ENCODE data around the gene CDK14.

The CDK14 gene

GRCh38 chr7:91098566-91098965 lies 502.4 kb downstream of the CDK14 start:
- DNase-seq (ENCODE audit: low spot score): no peak

DNA sequence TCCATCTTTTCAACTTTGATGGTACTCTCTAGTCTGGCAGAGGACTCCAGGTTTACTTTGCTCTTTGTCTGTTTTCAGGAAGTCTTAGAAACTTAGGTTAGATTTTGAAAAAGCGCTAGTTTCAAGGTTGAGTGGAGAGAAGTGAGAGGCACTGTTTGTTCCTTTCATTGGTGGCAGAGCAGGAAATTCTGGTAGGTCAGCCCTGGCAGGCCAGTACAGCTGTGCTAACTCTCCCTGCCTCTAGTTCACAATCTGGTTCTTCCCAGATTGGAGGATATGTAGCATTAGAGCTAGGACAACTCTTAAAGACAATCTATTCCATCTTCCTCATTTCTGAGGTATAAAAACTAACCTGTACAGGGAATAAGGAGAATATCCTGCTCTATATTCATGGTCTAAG lies 507.2 kb downstream of the CDK14 start:
- no peak for DNase-seq (ENCODE audit: low spot score)

GRCh38 chr7:91107460-91107859 lies 511.3 kb downstream of the CDK14 start:
- DNase-seq (ENCODE audit: low spot score): no peak

DNA sequence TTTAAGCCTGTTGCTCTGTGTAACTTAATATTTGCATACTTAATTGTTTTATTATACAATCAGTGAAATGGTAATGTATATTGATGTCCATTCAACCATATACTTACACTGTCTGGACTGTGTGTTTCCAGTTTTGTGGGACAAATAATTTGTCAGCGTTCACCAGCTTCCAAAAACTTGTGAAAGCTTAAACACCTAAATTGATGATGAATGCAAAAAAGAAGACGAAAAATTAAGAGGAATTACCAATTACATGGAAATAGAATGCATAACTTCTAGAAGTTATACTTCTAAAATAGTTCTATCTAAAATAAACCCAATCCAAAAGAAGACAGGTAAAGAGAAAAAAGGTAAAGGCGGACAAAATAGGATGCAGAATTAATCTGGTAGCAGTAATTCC lies 513.1 kb downstream of the CDK14 start:
- no peak for DNase-seq (ENCODE audit: low spot score)

- no peak for DNase-seq (ENCODE audit: low spot score)
Observed at GRCh38 chr7:91112902-91113341, 516.8 kb downstream of the CDK14 start.

GRCh38 chr7:91114232-91114631 lies 518.1 kb downstream of the CDK14 start:
- no peak for DNase-seq (ENCODE audit: low spot score)

DNA sequence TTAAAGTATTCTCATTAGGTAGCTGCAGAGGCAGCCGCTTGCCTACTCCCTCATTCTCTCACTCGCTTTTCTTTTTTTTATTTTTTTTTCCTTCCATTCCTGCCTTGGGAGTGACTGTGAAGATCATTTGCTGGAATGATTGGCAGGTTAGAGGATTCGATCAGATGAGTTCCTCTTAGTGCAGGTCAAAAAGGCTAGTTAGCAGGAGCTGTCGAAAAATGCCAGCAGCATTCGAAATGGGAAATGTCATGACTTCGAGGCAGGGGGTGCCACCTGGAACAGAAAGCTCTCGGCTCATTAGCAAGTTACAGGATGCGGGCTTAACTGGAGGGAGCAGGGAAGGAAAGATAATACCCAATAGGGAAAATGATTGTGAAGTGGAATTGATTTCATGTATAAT lies 530.6 kb downstream of the CDK14 start:
- DNase-seq (ENCODE audit: low spot score): no peak

GRCh38 chr7:91127325-91127724 lies 531.2 kb downstream of the CDK14 start:
- DNase-seq (ENCODE audit: low spot score): no peak

DNA sequence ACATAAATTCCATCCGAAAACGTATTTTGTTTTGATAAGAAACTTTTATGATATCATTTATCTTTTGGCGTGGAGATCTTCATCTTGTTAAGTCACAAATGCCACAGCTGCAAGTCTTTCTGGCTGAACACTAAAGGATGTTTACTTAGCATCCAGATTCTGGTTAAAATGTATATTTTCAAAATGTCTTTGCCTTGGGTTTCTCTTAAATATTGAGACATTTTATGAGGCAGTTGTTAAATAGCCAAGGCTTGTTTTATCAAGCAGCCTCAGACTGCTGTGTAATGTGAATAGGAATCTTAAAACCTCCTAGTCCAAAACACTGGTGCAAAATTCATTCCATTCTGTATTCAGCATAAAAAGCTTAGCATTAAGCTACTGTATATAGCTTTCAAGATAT lies 531.8 kb downstream of the CDK14 start:
- no peak for DNase-seq (ENCODE audit: low spot score)

GRCh38 chr7:91128683-91129348 lies 532.7 kb downstream of the CDK14 start:
- no peak for DNase-seq (ENCODE audit: low spot score)

DNA sequence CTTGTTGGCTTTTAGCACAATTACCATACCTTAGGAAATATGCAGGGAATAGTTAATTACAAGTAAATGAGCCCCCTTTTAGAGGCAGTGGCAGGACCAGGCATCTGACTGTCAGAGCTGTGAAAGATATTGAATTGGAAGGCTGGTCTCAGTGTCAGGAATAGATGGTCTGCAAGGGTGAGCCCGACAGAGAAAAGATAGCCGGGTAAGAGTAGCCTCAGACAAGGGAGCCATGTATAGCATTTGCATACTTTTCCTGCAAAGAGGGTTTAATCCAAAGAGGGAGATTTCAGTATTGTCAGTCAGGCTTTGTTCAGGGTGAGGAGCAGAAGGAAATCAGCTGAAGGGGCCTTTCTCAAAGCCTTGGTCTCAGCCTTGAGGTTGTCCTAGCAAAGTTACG lies 539.2 kb downstream of the CDK14 start:
- no peak for DNase-seq (ENCODE audit: low spot score)

- DNase-seq (ENCODE audit: low spot score): no peak
Observed at GRCh38 chr7:91135703-91136430, 539.7 kb downstream of the CDK14 start.

DNA sequence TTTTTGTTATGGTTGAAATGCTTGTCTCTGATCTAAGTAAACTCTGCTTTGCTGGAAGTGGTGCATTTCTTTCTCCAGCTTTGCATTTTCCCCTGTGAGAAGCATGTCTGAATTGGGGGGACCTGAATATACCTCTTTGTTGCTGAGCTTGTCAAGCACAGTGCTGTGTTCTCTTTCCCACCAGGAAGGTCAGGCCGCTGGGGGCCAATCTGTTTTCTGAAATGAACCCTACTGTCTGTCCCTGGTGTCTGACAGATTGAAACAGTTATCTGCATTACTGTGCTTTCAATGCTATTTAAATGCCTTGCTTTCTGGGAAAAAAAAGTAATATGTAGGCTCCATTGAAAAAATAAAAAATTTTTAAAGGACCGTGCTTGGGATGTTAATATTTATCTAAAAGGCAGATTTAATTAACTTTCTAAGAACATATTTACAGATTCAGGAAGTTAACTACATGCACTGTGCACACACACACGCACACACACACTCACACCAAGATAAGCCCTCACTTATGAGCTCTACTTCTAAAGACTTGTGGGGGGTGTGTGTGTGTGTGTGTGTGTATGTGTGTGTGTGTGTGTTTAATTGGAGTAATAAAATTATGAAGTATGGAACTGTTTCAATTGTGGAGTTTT lies 541.1 kb downstream of the CDK14 start:
- DNase-seq (ENCODE audit: low spot score): no peak

DNA sequence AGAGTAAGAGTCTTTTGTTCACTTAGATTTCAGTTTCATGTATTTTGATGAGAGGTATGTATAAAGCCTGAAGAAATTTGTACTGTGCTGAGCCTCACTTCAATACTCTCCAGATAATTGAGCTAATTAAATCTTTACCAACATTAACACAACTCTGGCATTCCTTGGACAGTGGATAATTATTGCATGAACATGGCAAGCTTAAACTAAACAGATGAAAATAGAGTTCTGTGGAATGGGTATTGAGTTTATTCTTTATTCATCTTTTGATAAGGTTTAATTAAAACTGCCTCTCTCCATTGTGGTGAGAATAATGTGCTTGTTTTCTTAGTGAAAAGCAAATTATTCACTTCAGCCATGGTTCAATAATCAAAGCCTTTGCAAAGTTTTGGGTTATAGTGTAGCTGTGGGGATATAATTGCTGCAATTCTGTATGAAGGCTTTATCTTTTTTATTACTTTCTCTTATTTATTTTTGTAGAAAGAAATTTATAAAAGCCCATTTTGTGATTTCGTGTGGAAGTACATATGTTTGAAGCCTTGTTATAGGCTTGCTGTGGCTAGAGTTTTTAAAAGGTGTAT lies 541.8 kb downstream of the CDK14 start:
- no peak for DNase-seq (ENCODE audit: low spot score)

DNA sequence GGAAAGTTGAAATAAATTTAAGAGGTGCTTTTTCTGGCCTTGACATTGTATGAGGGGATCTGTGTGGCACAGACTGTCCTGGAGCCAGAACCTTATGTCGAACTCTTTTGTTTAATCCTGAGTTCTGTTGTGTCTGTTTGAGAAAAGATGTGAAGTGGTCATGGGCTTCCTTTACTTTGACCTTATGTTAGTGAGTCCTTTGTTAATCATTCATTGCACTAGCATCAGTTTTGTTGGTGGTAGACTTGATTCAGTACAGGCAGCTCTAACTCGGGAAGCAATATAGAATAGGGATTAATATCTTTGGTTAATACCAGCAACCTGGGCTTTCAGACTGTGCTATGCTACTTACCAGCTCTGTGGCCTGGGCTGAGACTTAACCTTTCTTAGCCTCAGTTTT lies 544.2 kb downstream of the CDK14 start:
- DNase-seq (ENCODE audit: low spot score): no peak

DNA sequence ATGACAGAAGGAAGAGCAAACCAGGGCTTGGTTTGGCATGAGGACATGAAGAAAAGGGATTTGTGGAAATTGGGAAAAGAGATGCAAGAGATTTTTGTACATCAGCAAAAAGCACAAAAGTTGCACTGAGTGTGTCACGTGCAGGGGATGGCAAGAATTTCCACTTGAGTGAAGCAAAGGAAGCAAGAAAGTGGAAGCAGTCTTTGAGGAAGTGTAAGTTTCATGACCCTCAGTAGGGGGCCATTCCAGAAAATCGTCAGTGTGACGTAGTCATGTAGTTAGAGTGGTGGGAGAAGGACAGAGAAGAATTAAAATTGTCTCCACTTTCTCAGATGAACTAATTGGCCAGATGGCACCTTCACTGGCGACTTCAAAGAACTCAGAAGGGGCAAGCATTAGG lies 544.9 kb downstream of the CDK14 start:
- DNase-seq (ENCODE audit: low spot score): no peak

GRCh38 chr7:91142743-91143142 lies 546.6 kb downstream of the CDK14 start:
- no peak for DNase-seq (ENCODE audit: low spot score)

- no peak for DNase-seq (ENCODE audit: low spot score)
Observed at GRCh38 chr7:91149341-91150246, 553.5 kb downstream of the CDK14 start.

DNA sequence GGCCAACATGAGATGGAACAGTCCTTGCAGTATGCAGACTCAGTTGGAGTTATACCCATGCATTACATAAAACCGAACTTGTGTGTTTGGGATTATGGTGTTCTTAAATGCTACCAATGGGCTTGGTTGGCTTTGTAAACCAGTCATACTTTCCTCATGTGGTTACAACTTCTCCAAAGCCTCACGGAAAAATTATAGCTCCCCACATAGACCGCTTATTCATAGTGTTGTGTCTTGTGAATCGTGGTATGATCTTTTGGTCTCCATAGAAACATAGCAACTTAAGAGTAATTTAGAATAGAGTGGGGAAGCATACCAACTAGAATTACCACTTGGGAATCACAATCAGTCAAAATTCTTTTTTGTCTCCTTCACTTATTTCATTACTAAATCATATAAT lies 555.8 kb downstream of the CDK14 start:
- no peak for DNase-seq (ENCODE audit: low spot score)

- DNase-seq (ENCODE audit: low spot score): no peak
Observed at GRCh38 chr7:91156316-91157185, 560.4 kb downstream of the CDK14 start.

All from globus pallidus (tissue), 1 donor.